HG03521 (cell line): Measurements from ENCODE around the gene TTBK1.

ENCODE experiments used
- ATAC-seq: cut with Tn5 transposase; IDR thresholded peaks from one replicate; pipeline ENCODE4 v1.9.1; 2021; ENCODE audit warnings: mild to moderate bottlenecking, moderate library complexity; ENCODE audit not compliant: unreplicated experiment

TTBK1 gene

DNA sequence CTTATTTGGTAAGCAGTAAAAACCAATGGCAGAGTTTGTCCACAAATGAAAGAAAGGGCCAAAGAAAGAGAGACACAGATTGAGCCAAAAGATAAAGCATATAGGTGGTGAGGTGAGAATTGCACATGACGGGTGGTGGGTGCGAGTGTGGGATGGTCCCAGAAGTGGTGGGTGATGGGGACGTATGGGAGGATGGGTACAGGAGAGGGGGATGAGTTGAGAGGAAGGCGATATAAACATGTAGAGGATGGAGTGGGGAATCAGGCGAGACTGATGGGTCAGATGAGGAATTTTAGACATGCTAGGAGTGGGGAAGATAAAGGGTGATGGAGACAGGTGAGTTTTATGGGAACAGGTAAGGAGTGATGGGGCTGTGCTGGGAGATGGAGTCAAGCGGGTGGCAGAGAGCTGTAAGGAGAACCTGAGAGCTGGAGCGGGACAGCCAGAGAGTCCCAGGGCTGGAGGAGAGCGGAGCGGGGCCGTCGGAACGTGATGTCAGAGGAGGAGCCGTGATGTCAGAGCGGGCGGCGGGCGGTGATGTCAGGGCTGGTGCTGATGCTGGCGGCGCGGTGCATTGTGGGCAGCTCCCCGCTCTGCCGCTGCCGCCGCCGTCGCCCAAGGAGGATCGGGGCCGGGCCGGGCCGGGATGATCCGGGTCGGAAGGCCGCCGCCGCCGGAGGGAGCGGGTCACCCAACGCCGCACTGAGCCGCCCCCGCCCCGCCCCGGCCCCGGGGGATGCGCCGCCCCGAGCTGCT, at the start of gene TTBK1:
Gene TTBK1, plus strand, starts transcription at position 574 of the 756 bp plus-strand sequence. CDS start 3,180 bp downstream, outside the sequence.
- no peak for ATAC-seq

DNA sequence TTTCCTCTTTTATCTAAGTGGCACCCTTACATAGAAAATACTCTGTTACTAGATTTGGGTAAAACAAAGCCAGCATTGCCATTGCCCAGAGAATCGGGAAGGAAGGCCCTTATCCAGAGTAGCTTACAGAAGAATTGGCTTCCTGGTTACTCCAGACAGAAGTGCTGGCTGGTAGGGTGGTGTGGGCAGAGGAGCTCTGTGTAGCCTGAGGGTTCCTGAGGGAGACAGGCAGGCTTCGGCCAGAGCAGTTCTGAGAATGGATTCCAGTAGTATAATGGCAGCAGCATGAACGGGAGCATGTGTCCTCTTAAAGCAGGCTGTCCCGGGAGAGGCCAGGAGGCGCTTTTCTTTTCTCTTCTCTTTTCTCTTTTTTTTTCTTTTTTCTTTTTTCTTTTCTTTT, 49.4 kb upstream of the TTBK1 start:
- no peak for ATAC-seq

DNA sequence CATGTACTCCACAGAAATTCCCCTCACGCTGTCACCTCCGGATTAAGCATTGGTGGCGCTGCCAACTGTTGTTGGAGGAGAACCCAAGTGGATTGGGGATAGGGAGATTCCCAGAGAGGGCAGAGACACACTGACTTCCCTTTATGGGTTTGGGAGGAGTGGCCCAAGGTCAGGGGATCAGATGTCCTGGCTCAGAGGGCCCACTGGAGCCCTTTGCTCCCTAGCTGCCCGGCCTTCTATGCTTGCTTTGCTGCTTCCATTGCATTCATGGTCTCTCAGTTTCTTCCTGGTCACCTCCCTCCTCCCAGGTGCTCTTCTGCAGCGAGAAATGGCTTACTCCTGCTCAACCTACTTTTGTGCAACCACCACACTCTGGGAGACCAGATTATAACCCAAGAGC, 46.9 kb upstream of the TTBK1 start:
- ATAC-seq = no peak

DNA sequence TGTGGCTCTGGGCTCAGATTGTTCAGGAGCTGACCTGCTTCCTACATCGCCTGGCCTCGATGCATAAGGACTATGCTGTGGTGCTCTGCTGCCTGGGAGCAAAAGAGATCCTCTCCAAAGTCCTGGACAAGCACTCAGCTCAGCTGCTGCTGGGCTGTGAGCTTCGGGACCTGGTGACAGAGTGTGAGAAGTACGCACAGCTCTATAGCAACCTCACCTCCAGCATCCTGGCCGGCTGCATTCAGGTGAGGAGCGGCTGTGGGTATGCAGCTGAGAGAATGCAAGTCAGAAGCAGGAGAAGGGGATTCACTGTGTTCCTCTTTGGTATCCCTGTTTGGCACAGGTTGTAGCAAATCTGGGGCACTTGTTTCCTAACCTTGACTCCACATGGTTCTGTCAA, 43.4 kb upstream of the TTBK1 start:
- ATAC-seq = no peak

DNA sequence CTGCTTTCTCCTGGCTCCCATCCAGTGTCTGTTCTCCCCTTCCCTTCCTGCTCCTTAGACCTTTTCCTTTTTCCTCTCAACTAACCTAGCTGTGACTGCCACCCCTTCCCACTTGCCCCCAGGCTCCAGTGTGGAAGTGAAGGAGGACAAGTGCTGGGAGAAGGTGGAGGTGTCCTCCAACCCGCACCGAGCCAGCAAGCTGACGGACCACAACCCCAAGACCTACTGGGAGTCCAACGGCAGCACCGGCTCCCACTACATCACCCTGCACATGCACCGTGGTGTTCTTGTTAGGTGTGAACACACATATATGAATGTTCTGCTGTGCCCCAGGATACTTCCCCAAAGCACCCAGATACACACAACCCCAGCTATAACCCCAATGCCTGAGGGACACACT, 42.7 kb upstream of the TTBK1 start:
- no peak for ATAC-seq

DNA sequence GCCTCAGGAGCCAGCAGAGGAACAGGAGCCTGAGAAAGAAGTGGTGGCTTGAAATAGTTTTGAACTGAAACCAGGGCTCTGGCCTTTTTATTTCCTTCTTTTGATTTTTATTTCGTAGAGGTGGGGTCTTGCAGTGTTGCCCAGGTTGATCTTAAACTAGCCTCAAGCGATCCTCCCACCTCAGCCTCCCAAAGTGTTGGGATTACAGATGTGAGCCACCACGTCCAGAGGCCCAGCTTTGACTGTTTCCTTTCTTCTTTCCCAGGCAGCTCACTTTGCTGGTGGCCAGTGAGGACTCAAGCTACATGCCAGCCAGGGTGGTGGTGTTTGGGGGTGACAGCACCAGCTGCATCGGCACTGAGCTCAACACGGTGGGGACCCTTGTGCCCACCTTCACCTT, 40.8 kb upstream of the TTBK1 start:
- no peak for ATAC-seq

DNA sequence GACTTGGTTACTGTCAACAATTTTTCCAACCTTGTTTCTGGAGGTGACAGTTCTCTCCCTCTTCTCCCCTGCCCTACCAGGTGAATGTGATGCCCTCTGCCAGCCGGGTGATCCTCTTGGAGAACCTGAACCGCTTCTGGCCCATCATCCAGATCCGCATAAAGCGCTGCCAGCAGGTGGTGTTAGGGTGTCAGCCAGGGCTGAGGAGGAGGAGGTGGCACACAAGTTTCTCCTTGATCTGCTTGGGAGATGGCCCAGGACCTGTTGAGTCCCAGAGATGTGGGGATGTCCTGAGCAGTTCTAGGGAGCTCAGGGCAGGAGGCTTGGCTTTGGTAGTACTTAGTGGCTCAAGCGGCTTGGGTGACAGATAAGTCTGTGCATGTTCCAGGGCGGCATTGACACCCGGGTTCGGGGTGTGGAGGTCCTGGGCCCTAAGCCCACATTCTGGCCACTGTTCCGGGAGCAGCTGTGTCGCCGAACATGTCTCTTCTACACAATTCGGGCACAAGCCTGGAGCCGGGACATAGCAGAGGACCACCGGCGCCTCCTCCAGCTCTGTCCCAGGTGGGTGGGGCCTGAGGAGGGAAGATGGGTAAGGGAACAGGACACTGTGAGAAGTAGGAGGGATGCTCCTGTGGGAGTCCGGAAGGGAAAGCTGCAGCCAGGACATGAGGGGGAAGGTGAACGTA, 40.1 kb upstream of the TTBK1 start:
- no peak for ATAC-seq

DNA sequence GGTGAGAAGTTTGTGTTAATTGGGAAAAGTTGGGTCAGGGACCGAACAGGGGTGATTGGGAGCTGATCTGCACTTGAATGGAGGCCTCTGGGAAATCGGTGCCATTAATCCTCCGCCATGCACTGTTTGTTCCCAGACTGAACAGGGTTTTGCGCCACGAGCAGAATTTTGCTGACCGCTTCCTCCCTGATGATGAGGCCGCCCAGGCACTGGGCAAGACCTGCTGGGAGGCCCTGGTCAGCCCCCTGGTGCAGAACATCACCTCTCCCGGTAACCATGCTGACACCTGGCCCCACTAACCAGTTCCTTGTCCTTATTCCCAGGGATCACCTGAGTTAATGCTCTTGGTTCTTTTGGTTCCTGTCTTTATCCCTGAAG, 39.6 kb upstream of the TTBK1 start:
- ATAC-seq = no peak

DNA sequence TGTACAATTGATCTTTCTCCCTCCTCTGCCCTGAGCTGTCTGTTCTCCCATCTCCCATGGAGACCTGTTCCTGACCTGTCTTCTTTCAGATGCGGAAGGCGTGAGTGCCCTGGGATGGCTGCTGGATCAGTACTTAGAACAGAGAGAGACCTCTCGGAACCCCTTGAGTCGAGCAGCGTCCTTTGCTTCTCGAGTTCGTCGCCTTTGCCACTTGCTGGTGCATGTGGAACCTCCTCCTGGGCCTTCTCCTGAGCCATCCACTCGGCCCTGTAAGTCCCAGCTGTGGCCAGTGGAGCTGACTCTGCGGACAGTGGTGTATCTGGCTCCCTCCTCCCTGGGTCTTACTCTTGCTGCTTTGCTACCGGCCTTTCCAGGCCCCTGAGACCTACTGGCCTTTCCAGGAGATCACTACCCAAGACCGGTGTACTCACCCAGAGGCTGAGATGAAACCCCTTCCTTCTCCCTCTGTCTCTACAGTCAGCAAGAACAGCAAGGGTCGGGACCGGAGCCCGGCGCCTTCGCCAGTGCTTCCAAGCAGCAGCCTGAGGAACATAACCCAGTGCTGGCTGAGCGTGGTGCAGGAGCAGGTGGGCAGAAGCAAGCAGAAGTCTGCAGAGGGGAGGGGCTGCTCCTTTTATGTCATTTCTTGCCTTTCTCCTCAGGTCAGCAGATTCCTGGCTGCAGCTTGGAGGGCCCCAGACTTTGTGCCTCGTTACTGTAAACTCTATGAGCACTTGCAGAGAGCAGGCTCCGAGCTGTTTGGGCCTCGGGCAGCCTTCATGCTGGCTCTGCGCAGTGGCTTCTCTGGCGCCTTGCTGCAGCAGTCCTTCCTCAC, 38.8 kb upstream of the TTBK1 start:
- ATAC-seq = no peak

DNA sequence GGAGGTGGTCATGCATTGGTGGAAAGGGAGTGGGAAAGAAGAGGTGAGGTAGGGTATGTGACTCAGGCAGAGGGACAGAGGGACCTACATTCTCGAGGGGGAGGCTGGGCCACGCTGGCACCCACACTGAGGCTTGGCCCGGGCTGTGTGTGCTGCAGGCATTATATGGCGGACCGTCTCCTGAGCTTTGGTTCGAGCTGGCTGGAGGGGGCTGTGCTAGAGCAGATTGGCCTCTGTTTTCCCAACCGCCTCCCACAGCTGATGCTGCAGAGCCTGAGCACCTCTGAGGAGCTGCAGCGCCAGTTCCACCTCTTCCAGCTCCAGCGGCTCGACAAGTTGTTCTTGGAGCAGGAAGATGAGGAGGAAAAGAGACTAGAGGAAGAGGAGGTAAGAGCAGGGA, 37.4 kb upstream of the TTBK1 start:
- ATAC-seq = no peak

DNA sequence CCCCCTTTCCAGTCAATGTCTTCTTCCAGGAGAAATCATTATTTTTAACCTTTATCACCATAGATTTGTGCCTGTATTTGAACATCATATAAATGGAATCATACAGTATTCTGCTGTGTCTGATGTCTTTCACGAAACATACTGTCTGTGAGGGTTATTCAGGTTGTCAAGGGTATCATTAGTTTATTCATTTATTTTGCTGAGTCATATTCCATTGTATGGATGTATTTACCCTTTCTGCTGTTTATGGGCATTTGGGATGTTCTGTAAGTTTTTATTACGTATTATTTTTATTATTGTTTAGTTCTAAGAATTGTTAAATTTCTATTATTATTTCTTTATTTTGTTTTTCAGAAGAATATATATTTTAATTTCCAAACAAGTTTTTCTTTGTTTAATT, 36.0 kb upstream of the TTBK1 start:
- ATAC-seq = no peak

DNA sequence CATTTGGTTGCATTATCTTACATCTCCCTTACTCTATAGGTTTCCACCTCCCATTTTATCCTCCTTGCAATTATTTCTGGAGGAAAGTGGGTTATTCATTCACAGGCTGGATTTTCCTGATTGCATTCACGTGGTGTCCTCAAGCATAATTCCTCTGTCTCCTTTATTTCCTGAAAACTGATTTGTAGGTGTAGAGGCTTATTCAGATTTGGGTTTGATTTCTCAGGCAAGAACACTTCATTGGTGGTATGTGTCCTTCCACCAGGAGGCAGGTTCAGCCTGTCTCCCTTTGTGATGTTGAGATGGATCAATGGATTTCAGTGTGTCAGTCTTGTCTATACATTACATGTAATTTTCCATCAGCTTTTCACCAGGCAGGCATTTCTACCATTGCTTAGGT, 31.3 kb upstream of the TTBK1 start:
- no peak for ATAC-seq

DNA sequence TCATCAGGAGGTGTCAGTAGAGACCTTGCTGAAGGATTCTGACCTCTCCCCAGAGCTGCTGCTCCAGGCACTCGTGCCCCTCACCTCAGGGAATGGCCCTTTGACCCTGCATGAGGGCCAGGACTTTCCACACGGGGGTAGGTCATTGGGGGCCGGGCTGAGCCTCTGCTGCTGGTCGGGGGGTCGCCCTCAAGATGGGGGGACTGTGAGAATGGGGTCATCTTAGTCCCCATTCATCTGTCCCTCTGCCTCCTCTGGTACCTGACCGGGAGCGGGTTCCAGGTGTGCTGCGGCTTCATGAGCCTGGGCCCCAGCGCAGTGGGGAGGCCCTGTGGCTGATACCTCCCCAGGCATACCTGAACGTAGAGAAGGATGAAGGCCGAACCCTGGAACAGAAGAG, 29.9 kb upstream of the TTBK1 start:
- ATAC-seq = no peak

DNA sequence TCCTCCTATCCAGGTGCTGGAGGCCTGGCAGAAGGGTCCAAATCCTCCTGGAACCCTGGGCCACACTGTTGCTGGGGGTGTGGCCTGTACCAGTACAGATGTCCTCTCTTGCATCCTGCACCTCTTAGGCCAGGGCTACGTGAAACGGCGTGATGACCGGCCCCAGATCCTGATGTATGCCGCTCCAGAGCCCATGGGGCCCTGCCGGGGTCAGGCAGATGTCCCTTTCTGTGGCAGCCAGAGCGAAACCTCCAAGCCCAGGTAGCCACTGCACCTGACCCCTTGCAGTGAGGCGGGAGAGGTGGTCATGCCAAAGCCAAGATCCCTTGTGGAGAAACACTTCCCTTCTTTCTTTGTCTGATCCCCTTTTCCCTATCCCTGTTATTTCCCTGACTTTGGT, 28.2 kb upstream of the TTBK1 start:
- no peak for ATAC-seq

DNA sequence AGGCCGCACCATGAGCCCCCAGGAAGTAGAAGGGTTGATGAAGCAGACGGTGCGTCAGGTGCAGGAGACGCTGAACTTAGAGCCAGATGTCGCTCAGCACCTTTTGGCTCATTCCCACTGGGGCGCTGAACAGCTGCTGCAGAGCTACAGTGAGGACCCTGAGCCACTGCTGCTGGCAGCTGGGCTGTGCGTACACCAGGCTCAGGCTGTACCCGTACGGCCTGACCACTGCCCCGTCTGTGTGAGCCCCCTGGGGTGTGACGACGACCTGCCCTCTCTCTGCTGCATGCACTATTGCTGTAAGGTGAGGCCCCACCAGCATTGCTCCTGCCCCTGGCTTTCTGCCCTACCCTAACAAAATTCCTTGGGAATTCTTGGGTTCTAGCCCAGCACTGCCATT, 27.1 kb upstream of the TTBK1 start:
- ATAC-seq = no peak

DNA sequence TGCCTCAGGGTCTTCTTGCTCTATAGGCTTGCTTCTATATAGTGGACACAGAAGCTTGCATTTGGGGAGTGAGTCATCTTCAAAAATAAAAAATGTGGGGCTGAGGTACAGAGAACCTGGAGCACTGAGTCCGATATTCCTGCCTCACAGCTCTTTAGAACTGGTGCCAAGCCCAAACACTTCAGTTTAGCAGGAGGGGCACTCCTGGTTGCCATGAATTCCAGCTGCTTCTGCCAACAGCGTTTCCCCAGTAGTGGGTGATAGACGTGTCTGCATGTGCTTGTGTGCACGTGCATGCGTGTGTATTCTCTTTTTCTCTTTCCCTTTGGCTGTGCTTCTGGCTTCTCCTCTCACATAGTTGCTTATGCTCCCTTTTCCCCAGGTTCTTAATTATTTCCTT, 25.9 kb upstream of the TTBK1 start:
- ATAC-seq = no peak

DNA sequence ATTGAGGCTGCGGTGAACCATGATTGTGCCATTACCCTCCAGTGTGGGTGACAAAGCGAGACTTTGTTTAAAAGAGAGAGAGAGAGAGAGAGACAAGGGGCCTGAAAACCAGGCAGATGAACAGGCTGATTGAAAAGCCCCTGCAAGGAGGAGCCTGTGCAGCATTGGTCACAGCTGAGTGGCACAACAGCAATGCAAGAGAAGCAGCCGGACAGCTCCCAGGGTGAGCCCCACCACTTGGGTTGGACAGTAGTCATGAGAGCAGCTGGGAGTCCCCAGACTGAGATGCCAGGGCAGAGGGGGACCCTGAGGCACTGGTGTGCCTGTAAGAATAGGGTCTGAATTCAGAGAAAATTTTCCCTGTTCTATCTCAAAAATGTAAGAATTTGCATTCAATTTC, 24.2 kb upstream of the TTBK1 start:
- ATAC-seq = no peak

DNA sequence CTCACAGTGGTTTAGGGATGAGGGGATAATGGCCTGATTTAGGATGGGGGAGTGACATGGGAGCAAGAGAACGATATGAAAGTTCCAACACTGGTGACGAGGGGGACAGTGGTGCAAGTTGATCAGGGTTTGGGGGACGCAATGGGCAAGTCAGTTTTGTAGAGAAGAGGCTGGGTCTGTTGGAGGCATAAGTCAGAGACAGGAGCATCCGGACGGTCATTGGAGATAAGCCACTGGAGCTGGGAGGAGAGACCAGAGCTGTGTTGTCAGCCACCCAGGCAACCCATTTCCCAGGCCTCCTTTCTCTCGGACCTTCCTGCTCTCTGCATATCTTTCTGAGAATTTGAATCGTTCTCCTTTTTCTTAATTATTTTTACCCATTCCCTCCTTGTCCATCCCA, 23.5 kb upstream of the TTBK1 start:
- ATAC-seq = no peak

DNA sequence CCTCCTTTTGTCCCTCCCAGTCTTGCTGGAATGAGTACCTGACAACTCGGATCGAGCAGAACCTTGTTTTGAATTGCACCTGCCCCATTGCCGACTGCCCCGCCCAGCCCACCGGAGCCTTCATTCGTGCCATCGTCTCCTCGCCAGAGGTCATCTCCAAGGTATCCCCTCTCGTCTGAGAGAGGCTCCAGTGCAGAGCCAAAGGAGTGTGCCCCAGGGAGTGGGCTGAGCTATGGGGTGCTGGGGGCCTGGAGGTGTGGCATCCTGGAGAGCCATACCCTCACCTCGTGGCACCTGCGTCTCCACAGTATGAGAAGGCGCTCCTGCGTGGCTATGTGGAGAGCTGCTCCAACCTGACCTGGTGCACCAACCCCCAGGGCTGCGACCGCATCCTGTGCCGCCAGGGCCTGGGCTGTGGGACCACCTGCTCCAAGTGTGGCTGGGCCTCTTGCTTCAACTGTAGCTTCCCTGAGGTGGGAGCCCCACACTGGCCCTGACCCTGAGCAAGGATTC, 22.8 kb upstream of the TTBK1 start:
- no peak for ATAC-seq

DNA sequence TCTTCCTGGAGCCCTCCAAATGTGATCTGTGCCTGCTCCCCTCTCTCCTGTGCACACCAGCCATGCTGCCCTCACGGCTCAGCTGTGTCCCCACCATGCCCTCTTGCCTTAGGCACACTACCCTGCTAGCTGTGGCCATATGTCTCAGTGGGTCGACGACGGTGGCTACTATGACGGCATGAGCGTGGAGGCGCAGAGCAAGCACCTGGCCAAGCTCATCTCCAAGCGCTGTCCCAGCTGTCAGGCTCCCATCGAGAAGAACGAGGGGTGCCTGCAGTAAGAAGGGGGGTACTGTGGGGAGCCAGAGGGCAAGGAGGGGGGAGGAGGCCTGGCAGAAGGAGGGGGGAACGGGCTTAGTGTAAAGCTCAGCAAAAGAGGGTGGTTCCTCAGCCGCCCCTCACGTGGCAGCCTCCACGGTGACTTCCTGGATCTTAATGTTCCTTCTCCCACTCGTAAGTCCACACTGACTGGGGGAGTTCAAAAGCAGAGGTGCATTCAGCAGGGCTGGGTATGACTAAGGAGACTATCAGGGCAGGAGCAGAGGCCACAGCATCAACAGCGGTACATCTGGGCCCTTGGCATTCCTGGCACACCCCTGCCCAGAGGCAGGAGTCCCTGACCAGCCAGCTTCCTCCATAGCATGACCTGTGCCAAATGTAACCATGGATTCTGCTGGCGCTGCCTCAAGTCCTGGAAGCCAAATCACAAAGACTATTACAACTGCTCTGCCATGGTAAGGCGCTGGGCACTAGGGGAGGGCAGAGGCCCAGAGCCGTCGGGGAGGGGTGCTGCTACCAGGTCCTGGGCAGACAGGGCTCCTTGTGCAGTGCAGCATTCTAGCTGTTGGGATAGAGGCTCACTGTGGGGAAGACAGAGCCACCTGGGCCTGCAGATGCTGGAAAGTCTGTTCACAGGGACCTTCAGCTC, 22.0 kb upstream of the TTBK1 start:
- ATAC-seq = no peak
